ENCODE data around the gene NSUN7. TPM values are rescaled to one million over a fixed set of nuclear protein-coding genes. Genes with fewer than 3 reads are reported as not detected.

NSUN7 gene
- total RNA-seq, 4 donors from 2014 or later, result 2.1 to 4.2 (median 2.7) TPM

GRCh38 chr4:40858962-40859361, 109.2 kb downstream of the NSUN7 start:
- peaks cover 0 to 14% (median 6%) of the 10 kb centered on the region in 3 donors for H3K4me1 ChIP-seq
- no peaks in the 10 kb centered on the region for H3K9me3 ChIP-seq
- DNase-seq, result no peak
- H3K36me3 ChIP-seq, result no peaks in the 10 kb centered on the region
- intact Hi-C loops (cut with DNase I), result no loop called here
- no peak overlapping the region for H3K27ac ChIP-seq
- H3K27me3 ChIP-seq, result peaks cover 0 to 12% (median 0%) of the 10 kb centered on the region in 4 donors
- TF ChIP-seq POLR2A (IDR thresholded peaks at IDR 0.05) (no peak), CTCF (IDR thresholded peaks at IDR 0.05) (no peak)
- 83% methylated on average over 1 to 2 of the region's 2 CpGs for WGBS, 2 donors
- H3K4me3 ChIP-seq, result no peak overlapping the region

Small RNA genes lying within 50 kb of the gene (small RNA-seq; reads per million reads assigned to genes)
- gene RF00019, result 0 reads per million in 4 donors

Other genes with a start within 250 kb of the NSUN7 start
- gene RBM47, start 120.1 kb upstream of the NSUN7 start, total RNA-seq, result 100 to 1,000 TPM in 2 of 4 donors, 10 to 100 TPM in 2; 94.6 to 197 (median 125) TPM